Spleen (tissue), 11 donors: ENCODE measurements around the gene ARIH2. TPM values are rescaled to one million over a fixed set of nuclear protein-coding genes. Genes with fewer than 3 reads are reported as not detected.

ENCODE experiments used
- DNase-seq: peaks from one replicate; pipeline ENCODE4 v3.0.0-alpha.2; 2020
- H3K27ac ChIP-seq, 8 donors: fragments of 200-600 bp; sonication (generic) in 7 of 8; 1 replicate in 4 of 8; 2 replicates in 4 of 8; pipeline versions ENCODE4 v1.5.0 to v1.8.0; 2016 to 2021; ENCODE audit warnings: inconsistent platforms in 4 of 8, mild to moderate bottlenecking in 4 of 8, moderate library complexity in 1 of 8
- H3K27me3 ChIP-seq, 7 donors: fragments of 200-600 bp; sonication (generic) in 6 of 7; replicated peaks in 1 of 7; 1 replicate in 4 of 7; 2 replicates in 3 of 7; pipeline versions ENCODE4 v1.5.0 to v1.8.0; 2016 to 2021; ENCODE audit warnings: inconsistent platforms in 3 of 7, mild to moderate bottlenecking in 1 of 7
- H3K36me3 ChIP-seq, 6 donors: fragments of 200-600 bp; sonication (generic) in 5 of 6; 1 replicate in 4 of 6; 2 replicates in 2 of 6; pipeline versions ENCODE4 v1.5.0 to v1.8.0; 2016 to 2021; ENCODE audit warnings: inconsistent platforms in 2 of 6
- H3K4me1 ChIP-seq, 6 donors: fragments of 200-600 bp; sonication (generic) in 5 of 6; 1 replicate in 3 of 6; 2 replicates in 3 of 6; pipeline versions ENCODE4 v1.5.0 to v1.8.0; 2016 to 2021; ENCODE audit warnings: inconsistent platforms in 3 of 6
- H3K4me3 ChIP-seq, 8 donors: fragments of 200-600 bp; sonication (generic) in 7 of 8; 1 replicate in 4 of 8; 2 replicates in 4 of 8; pipeline versions ENCODE4 v1.5.0 to v1.8.0; 2016 to 2021; ENCODE audit warnings: inconsistent platforms in 4 of 8, mild to moderate bottlenecking in 4 of 8, moderate library complexity in 2 of 8
- H3K9me3 ChIP-seq, 8 donors: fragments of 200-600 bp; sonication (generic) in 7 of 8; 1 replicate in 4 of 8; 2 replicates in 4 of 8; pipeline versions ENCODE4 v1.5.0 to v1.8.0; 2016 to 2021; ENCODE audit warnings: inconsistent platforms in 4 of 8
- POLR2A ChIP-seq, 3 donors: fragments of 450-650 bp; IDR thresholded peaks; one replicate each; pipeline ENCODE4 v1.5.1; 2017; ENCODE audit warnings: antibody characterized with exemption in 3 of 3, mild to moderate bottlenecking in 1 of 3
- POLR2AphosphoS5 ChIP-seq, 3 donors: sonication (generic); formaldehyde crosslinking; IDR thresholded peaks; one replicate each; pipeline ENCODE4 v1.5.1; 2017; ENCODE audit warnings: antibody characterized with exemption in 3 of 3
- WGBS, 5 donors: extraction: QIAGEN DNeasy Blood & Tissue Kit in 3 of 5; methylation state at CpG; one replicate each; pipeline versions ENCODE4 v1.1.5 to v1.1.7; 2013 to 2018; 5-methylcytosine and 5-hydroxymethylcytosine counted together
- intact Hi-C: fragments of 100-400 bp; cut with DNase I; formaldehyde crosslinking; loops from one replicate; pipeline ENCODE4 v1.15.0; 2023; ENCODE audit warnings: low total_unique reads
- polyA plus RNA-seq, 3 donors: library from polyadenylated mRNA; stranded (reverse); fragments of 200-250 nt; gene quantifications; one replicate each; pipeline ENCODE4 v1.2.1, GENCODE V29; 2013
- total RNA-seq, 7 donors: library from RNA; depleted of rRNA in 3 of 7; stranded (reverse); fragments of >200 nt in 3 of 7; fragmentation: NEBNext Ultra II Directional in 4 of 7; extraction: Animal tissue kit (Norgen Biotek cat#: 25700) in 4 of 7; gene quantifications; one replicate each; pipeline versions ENCODE4 v1.1.0 to v1.2.1, GENCODE V29; 2016 to 2021
- TF ChIP-seq, protein P1 (sequence below), 11 experiments: fragments of 200-600 bp in 7 of 11; fragments of 450-650 bp in 4 of 11; sonication (generic) in 4 of 11; IDR thresholded peaks in 8 of 11; conservative IDR thresholded peaks in 3 of 11; 1 replicate in 7 of 11; 2 replicates in 4 of 11; pipeline versions ENCODE4 v1.4.0 to v1.8.0; 2016 to 2021; ENCODE audit warnings: antibody characterized with exemption in 11 of 11, inconsistent platforms in 4 of 11, mild to moderate bottlenecking in 1 of 11
- donor health status: healthy with polysubstance abuse.
- donor health status: DM: no; HTN: no; CAD: no; lungs with moderate emphysema.
- donor health status: DM: no; HTN: no; CAD: no.
- donor health status: Bipolar disorder and iron deficiency.
- donor health status: healthy.
- donor health status: DM: no; HTN: no; CAD: no.
- donor health status: DM: yes; HTN: yes; CAD: no.

ARIH2 gene
- total and polyA plus RNA-seq, 10 donors, result 25.2 to 112 (median 94.5) TPM

DNA sequence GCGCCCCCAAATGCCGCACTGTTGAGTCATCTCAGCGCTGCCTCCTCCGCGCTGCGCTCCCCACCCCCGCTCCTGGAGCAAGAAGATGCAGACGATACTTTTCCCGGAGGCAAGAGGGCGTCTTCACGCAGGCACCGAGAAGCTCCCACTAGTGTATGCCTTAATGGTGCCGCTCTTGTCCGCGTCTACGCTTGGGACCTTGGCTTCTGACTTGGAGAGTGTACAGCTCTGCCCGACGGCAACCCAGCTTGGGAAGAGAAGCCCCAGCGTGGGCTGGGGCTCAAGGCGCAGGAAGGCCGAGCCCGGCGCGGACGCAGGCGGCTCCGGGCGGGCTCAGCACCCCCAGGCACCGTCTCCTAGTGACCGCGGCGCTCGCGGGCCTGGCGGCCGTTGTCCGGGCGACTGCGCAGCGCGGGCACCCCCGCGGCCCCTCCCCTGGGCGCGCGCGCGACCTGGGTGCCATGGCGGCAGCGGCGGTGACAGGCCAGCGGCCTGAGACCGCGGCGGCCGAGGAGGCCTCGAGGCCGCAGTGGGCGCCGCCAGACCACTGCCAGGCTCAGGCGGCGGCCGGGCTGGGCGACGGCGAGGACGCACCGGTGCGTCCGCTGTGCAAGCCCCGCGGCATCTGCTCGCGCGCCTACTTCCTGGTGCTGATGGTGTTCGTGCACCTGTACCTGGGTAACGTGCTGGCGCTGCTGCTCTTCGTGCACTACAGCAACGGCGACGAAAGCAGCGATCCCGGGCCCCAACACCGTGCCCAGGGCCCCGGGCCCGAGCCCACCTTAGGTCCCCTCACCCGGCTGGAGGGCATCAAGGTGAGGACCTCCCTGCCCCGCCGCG, 71.4 kb downstream of the ARIH2 start, which contains the start of gene P4HTM:
Gene P4HTM (plus strand): TSS at position 446 of the 840 bp plus-strand sequence. CDS start 16 bp downstream, at position 462.
- H3K4me3 ChIP-seq, result peak within 1 kb of the TSS; percentile 86 to 100 (median 92)
- H3K9me3 ChIP-seq, result no peaks in the 10 kb centered on the region
- peak; percentile 79 to 87 (median 86) for TF ChIP-seq POLR2AphosphoS5 (IDR thresholded peaks at IDR 0.05)
- TF ChIP-seq, protein P1, sequence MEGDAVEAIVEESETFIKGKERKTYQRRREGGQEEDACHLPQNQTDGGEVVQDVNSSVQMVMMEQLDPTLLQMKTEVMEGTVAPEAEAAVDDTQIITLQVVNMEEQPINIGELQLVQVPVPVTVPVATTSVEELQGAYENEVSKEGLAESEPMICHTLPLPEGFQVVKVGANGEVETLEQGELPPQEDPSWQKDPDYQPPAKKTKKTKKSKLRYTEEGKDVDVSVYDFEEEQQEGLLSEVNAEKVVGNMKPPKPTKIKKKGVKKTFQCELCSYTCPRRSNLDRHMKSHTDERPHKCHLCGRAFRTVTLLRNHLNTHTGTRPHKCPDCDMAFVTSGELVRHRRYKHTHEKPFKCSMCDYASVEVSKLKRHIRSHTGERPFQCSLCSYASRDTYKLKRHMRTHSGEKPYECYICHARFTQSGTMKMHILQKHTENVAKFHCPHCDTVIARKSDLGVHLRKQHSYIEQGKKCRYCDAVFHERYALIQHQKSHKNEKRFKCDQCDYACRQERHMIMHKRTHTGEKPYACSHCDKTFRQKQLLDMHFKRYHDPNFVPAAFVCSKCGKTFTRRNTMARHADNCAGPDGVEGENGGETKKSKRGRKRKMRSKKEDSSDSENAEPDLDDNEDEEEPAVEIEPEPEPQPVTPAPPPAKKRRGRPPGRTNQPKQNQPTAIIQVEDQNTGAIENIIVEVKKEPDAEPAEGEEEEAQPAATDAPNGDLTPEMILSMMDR (IDR thresholded peaks at IDR 0.05 in 8 of 11, conservative IDR thresholded peaks at IDR 0.05 in 3 of 11), result peak in 6 of 11 experiments; percentile 9 to 36 (median 25)
- no peak for TF ChIP-seq POLR2A (IDR thresholded peaks at IDR 0.05)
- peak; percentile 92 for DNase-seq
- intact Hi-C loops, result loop anchor here (5.0 kb wide), 1 partner anchor 167 kb away; no protein-coding TSS in a partner anchor
- peaks cover 0 to 30% (median 10%) of the 10 kb centered on the region in 6 donors for H3K36me3 ChIP-seq
- H3K27me3 ChIP-seq, result no peaks in the 10 kb centered on the region
- H3K4me1 ChIP-seq, result peaks cover 18 to 54% (median 32%) of the 10 kb centered on the region in 6 donors
- H3K27ac ChIP-seq, result peak within 1 kb of the TSS; percentile 74 to 90 (median 85)
- WGBS, 5 donors, result 0 to 1% (median 0%) methylated on average over 13 to 91 of the region's 91 CpGs

GRCh38 chr3:48990636-48991469, 72.2 kb downstream of the ARIH2 start:
- Histone ChIP-seq H3K27ac (peak overlapping the region; percentile 74 to 90 (median 85)), H3K4me3 (peak overlapping the region; percentile 86 to 100 (median 92)), H3K4me1 (peaks cover 18 to 54% (median 32%) of the 10 kb centered on the region in 6 donors), H3K36me3 (peaks cover 0 to 29% (median 3%) of the 10 kb centered on the region in 6 donors), H3K9me3 (no peaks in the 10 kb centered on the region), H3K27me3 (no peaks in the 10 kb centered on the region)
- no peak for DNase-seq
- intact Hi-C loops, result no loop called here
- WGBS, 5 donors, result 3 to 8% (median 5%) methylated on average over 22 to 40 of the region's 40 CpGs
- no peak for TF ChIP-seq POLR2A (IDR thresholded peaks at IDR 0.05)
- peak in 2 of 3 donors; percentile 10 to 24 for TF ChIP-seq POLR2AphosphoS5 (IDR thresholded peaks at IDR 0.05)
- TF ChIP-seq, protein P1 (IDR thresholded peaks at IDR 0.05 in 8 of 11, conservative IDR thresholded peaks at IDR 0.05 in 3 of 11), result no peak

GRCh38 chr3:48991851-48992545, 73.4 kb downstream of the ARIH2 start:
- peak; percentile 7 for DNase-seq
- peaks cover 0 to 29% (median 3%) of the 10 kb centered on the region in 6 donors for H3K36me3 ChIP-seq
- intact Hi-C loops, result no loop called here
- WGBS, 5 donors, result 78 to 92% (median 86%) methylated on average over 5 of the region's 5 CpGs
- TF ChIP-seq POLR2A (IDR thresholded peaks at IDR 0.05), result no peak
- TF ChIP-seq, protein P1 (IDR thresholded peaks at IDR 0.05 in 8 of 11, conservative IDR thresholded peaks at IDR 0.05 in 3 of 11), result no peak
- no peak for TF ChIP-seq POLR2AphosphoS5 (IDR thresholded peaks at IDR 0.05)
- H3K9me3 ChIP-seq, result no peaks in the 10 kb centered on the region
- no peaks in the 10 kb centered on the region for H3K27me3 ChIP-seq
- H3K4me1 ChIP-seq, result peaks cover 18 to 54% (median 32%) of the 10 kb centered on the region in 6 donors
- peak overlapping the region in 5 of 8 donors; percentile 85 to 90 (median 87) for H3K27ac ChIP-seq
- H3K4me3 ChIP-seq, result peak overlapping the region in 2 of 8 donors; percentile 90 to 100
